HK-2 (cell line): ENCODE data around the gene LIPM.
"Not testable (repeated sequence)": the region's sequence is repeated elsewhere in the genome, so short reads cannot be mapped to it uniquely, and the experiment has no call there.

Source experiments
- DNase-seq: peaks from one replicate; pipeline ENCODE4 v3.0.0-alpha.2; 2018; ENCODE audit not compliant: unreplicated experiment

The LIPM gene

GRCh38 chr10:88803641-88804040 is 1.1 kb downstream of the LIPM start:
- no peak for DNase-seq

DNA sequence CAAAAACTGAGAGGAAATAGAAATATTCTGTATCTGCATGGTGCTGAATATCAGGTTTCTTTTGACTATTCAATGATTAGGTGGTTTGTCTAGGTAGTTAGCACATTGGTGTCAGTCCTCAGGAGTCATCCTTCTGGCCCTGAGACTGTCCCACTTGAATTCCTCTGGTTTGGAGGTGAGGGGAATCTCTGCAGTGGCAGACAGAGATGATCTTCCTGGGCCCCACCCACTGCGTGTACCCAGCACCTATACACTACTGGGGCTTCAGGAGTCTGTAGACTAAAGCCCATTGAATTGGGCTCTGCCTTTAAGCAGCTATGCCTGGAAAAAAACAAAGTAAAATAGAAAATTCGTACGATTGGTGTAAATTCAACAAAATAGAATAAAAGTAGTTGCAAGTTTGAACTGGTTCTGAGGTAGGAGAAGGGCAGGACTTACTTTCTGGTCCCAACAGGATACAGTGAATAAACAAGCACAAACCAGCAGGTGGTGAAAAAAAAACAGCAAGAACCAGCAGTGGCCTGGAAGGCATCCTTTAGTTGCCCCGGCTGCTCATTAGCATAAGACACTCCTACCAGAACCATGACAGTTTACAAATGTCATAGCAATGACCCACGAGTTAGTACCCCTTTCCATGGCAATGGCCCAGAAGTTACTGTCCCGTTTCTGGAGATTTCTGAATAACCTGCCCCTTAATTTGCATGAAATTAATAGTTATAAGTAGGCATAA is 1.7 kb downstream of the LIPM start:
- no peak for DNase-seq

GRCh38 chr10:88805361-88805760 is 2.8 kb downstream of the LIPM start:
- DNase-seq, result no peak

DNA sequence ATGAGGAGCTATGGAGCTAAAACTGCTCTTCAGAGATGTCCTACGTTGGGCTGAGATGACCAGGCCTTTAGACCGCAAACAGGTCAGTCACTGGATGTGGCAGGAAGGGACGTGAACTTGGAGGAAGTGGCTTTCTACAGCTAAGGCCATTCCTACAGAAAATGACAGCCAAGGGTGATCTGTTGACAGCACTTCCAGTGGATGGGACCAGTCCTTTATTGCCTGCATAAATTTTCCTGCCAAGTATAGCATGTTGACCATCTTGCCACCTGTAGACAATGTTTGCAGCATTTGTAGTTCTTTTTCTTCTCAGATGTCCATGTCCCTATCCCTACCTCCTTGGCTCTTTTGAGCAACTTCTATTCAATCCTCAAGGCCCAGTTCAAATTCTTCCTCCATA is 3.4 kb downstream of the LIPM start:
- DNase-seq, result no peak

GRCh38 chr10:88809621-88810020 is 7.1 kb downstream of the LIPM start:
- no peak for DNase-seq

DNA sequence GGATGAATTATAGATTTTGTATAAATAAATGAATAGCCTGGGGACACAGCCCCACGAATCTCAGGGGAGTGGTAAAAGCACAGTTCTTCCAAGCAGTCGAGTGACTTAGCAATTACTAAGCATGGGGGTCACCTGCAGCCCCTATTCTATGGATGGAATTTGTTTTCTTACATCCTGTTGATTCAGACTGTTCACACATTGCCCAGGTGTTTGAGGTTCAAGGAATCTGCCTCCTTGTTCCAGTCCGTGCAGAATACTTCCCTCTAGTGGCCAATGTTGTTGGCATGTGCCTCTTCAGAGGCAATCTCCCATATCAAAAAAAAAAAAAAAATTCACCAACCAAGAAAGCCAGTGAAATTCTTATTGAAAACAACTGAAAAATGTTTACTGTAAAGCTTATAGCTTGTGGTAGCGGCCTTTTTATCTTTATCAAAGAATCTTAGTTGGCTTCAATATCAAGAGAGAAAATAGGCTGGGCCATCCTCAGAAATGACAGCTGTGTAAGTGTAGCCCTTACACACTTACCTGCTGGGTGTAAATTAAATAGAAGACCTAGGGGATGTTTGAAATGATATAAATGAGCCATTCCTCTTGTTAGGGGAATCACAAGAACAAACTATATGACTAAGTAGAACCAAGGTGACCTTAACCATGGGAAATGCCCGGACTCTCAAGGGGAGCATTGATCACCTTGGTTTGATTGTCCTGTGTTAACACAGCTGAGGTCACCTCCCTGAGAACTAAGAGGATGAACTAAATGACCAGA is 7.8 kb downstream of the LIPM start:
- peak; percentile 32 for DNase-seq

GRCh38 chr10:88813200-88813599 is 10.7 kb downstream of the LIPM start:
- no peak for DNase-seq

GRCh38 chr10:88819290-88819689 is 16.8 kb downstream of the LIPM start:
- DNase-seq, result no peak

GRCh38 chr10:88820748-88821401 is 18.3 kb downstream of the LIPM start:
- no peak for DNase-seq

GRCh38 chr10:88826388-88826787 is 23.9 kb downstream of the LIPM start:
- DNase-seq, result no peak

DNA sequence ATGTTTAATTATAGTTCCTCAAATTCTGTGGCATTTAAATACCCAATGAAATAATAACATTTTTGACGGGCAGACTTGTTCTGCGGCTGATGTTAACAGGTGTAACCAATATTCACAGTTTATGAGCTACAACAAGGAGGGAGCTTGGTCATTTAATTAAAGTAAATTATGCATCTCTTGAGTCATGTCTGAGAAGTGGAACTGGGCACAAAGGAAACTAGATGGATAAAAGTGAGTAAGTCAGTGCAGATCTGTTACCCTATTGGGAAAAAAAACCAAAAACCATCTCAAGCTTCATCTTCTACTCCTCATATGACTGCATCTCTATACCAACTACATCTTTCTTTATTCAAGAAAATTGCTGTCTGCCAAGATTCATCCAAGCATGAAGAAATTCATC is 25.1 kb downstream of the LIPM start:
- no peak for DNase-seq

GRCh38 chr10:88828310-88828709 is 25.8 kb downstream of the LIPM start:
- no peak for DNase-seq

DNA sequence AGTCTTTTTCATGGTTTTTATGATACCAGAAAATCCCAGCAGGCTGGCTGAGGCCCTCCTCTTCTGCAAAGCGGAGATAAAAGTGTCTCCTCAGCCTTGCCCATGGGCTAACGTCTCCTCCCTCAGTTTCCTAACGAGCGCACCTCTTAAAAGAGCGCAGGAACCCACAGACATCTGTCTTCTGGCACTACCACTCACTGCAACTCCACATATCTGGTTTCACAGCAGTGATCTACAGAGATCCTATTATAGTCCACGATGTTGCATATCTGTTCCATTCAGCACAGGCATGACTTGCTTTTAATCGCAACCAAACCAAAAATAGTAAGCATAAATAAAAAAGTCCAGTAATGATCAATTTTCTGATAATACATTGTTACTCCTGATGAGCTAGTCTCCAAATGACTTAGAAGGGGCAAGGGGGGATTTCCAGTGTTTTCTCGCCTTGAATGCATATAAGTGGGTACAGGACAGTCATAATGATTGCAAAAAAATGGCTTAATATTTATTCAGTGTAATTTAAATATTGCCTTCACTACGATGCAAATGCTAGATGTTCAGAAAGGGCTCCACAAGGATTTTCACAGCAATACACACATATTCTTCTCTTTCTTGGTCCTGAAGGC is 28.2 kb downstream of the LIPM start:
- DNase-seq, result no peak

DNA sequence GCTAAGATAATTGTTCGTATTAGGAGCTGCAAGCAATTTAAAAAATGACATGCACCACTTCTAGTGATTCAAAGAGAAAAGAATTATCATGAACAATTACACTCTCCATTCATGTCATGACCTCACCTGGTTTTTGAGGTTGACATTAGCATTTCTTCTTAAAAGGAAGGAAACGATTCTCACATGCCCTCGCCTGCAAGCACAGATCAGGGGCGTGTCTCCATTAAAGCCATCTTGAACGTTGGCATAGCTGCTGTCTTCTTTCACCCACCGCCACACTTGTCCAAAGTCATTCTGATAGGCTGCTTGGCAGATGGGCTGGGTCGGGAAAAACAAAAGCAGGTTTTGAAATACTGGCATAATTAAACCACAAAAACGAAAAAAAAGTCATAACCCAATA is 29.2 kb downstream of the LIPM start:
- DNase-seq, result no peak

- no peak for DNase-seq
Measured at GRCh38 chr10:88832376-88832775, 29.8 kb downstream of the LIPM start.

DNA sequence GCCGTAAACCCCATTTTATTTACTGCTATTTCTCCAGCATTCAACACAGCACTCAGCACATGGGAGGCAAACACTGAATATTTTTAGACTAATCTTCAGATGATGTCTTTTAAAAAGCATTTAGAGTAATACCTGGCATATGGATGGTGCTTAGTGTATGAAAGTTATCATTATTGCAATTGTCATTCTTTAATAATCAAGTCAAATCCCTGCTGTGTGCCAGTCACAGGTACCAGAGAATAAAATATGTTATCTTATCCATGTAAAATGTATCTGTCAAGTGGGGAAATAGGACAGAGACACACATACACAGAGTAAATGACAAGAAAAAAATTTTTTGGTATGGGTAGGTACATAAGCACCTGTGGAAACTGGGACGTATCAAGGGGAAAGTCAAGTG is 30.6 kb downstream of the LIPM start:
- DNase-seq, result no peak

- no peak for DNase-seq
Measured at GRCh38 chr10:88833723-88834122, 31.2 kb downstream of the LIPM start.

- DNase-seq, result peak; percentile 77
Measured at GRCh38 chr10:88835096-88835909, 32.8 kb downstream of the LIPM start.

DNA sequence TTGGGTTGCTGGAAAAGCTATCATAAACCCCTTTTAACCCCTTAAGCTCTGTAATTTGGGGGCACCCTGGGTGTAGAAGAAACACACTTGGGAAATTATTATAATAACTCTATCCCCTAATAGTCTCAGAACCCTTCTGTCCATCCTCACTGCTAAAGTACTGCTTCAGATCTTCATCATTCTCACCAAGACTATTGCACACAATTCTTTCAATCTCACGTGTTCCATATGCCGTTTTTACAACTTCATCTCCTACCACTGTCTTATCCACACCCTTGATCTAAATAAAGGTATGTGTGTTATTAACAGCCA is 33.3 kb downstream of the LIPM start:
- DNase-seq, result no peak

- DNase-seq, result not testable (repeated sequence)
Measured at GRCh38 chr10:88837632-88838031, 35.1 kb downstream of the LIPM start.

DNA sequence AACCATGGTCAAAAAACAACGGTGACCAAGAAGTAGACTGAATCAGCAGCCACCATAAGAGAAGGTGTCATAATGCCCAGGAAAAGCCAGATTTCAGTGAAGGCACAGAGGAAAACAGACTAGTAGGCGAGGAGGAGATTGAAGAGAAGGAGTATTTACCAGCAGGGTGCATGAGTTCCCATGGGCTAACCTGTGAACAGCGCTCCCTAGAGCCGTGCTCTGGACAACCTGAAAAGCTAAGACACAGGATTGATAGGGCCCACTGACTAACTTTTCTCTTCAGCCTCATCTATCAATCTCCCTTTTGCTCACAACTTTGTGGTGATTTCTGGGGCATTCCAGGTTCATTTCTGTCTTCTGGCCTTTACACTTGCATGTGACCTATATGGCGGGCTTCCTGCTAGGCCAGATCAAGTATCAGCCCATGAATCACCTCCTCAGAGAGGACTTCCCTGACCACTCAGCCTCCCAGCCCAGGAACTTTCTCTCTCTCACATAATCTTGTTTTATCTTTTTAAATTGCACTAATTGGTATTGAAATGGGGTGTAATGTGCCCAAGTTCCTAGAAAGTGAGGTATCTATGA is 36.3 kb downstream of the LIPM start:
- no peak for DNase-seq
